ENCODE results near the gene LOXL3.
A peak's percentile ranks its signal among the peaks of the same experiment; 100 is the strongest.
"Not testable (repeated sequence)": the region's sequence is repeated elsewhere in the genome, so short reads cannot be mapped to it uniquely, and the experiment has no call there.

The LOXL3 gene

GRCh38 chr2:74497777-74498499, 55.8 kb downstream of the LOXL3 start:
- FAIRE-seq: no peak
- DNase-seq (ENCODE audit: insufficient read length, low spot score): no peak

GRCh38 chr2:74496997-74497776, 56.6 kb downstream of the LOXL3 start:
- DNase-seq (ENCODE audit: insufficient read length, low spot score) (no peak), FAIRE-seq (no peak)

- DNase-seq (ENCODE audit: insufficient read length, low spot score) (no peak), FAIRE-seq (no peak)
Observed at GRCh38 chr2:74495440-74495839, 58.3 kb downstream of the LOXL3 start.

DNA sequence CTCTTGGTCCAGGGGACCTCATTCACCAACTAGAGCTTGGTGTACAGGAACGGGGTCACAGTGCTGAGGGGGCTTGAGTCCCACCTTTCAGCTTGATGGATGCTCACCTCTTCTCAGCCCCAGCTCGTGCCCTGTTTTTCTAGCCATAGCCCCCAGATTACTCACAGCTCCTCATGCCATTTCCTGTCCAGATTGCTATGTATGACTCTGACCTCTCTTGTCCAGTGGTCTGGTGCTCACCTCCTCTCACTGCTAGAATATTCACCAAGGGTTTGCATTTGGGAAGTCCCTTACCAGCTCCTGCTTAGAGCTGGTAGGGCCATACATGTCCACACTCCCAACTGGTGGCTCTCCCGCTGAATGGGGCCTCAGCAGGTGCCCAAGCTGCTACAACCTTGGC, 60.2 kb downstream of the LOXL3 start:
- FAIRE-seq (no peak), DNase-seq (ENCODE audit: insufficient read length, low spot score) (no peak)

DNA sequence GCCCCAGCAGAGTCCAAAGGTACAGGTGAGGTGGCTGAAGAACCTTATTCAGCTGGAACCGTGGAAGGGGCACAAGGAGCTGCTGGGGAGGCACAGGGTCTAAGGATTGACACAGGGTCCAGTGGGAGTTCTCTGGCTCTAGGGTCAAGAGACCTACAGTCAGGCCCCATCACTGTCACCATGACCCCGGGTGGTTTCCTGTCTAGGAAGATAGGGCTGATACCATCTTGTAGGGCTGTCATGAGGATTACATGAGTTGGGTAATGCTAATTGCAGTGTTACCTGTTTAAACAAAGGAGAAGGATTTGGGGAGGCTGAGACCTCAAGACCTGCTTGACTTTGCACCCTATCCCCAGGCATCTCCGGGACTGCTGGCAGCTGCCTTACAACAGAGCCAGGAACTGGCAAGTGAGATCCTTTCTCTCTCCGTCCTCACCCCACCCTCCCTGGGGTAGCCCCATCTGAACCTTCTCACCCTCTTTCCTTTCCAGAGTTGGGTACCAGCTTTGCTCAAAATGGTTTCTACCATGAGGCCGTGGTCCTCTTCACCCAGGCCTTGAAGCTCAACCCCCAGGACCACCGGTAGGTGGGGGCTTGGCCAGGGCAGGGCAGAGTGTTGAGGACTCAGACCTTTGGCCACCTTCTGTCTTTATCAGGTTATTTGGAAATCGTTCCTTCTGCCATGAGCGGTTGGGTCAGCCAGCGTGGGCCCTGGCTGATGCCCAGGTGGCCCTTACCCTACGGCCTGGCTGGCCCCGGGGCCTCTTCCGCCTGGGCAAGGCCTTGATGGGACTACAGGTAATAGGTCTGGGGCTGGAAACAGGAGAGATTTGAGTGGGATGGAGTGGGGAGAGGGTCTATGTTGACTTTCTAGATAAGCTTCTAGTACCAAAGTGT, 61.8 kb downstream of the LOXL3 start:
- no peak for DNase-seq (ENCODE audit: insufficient read length, low spot score)
- no peak for FAIRE-seq

- no peak for DNase-seq (ENCODE audit: insufficient read length, low spot score)
- no peak for FAIRE-seq
Observed at GRCh38 chr2:74489906-74490305, 63.8 kb downstream of the LOXL3 start.

- FAIRE-seq (no peak), DNase-seq (ENCODE audit: insufficient read length, low spot score) (no peak)
Observed at GRCh38 chr2:74488643-74489481, 64.9 kb downstream of the LOXL3 start.

- DNase-seq (ENCODE audit: insufficient read length, low spot score): no peak
- no peak for FAIRE-seq
Observed at GRCh38 chr2:74486141-74486540, 67.6 kb downstream of the LOXL3 start.

- DNase-seq (ENCODE audit: insufficient read length, low spot score); FAIRE-seq: not testable (repeated sequence)
Observed at GRCh38 chr2:74483675-74484164, 70.0 kb downstream of the LOXL3 start.

DNA sequence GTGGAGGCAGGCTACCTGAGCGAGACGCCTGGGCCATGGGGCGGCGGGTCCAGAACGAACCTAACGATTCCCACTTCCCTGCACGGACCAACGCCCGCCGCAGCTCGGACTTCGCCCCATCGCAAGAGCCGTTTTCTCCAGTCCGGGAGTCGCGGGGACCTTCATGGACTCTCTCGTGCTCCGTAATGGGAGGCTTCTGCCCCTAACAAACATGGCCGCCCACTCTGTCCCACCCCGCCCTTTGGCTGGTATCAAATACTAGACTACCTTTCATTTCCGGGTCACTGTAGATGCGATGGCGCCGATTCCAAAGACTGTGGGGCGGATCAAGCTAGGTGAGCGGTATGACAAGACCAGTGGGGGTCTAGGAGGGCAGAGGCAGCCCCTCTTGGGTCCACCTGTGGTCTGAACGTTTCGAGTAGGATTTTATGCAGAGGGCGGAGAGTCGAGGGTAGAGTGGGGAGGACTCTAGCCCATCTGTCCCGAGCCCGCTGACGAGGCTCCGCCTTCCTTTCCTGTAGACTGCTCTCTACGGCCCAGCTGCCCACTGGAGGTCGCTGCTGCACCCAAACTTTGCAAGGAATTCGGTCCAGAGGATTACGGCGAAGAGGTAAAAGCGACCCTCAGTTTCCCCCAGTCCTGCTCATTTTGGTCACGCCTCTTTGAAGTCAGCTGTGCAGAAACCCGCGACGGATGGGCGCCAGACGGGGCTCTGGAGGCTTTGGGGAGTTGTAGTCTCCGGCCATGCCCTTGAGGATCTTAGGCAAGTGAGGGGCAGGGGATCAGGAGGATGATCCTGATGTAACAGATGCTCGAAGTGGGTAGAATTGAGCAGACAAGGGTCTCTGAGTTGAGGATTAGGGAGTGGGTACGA, 70.7 kb downstream of the LOXL3 start, which contains the start of the genes CCDC142 and TTC31:
Gene CCDC142, minus strand, starts transcription at position 198 of the 874 bp plus-strand sequence. Its CDS starts 161 bp downstream, at position 37.
Gene TTC31, plus strand, starts transcription at position 281 of the 874 bp plus-strand sequence. Its CDS starts 15 bp downstream, at position 296.
- FAIRE-seq (peak; percentile 86), DNase-seq (ENCODE audit: insufficient read length, low spot score) (peak; percentile 96)
